Endothelial cell (in vitro differentiated cells): ENCODE results near the gene RNF222. TPM values are rescaled to one million over a fixed set of nuclear protein-coding genes. Genes with fewer than 3 reads are reported as not detected.

ENCODE experiments used
- DNase-seq: peaks from one replicate; pipeline ENCODE4 v3.0.0; 2021; ENCODE audit warnings: low spot score
- H3K27ac Mint-ChIP-seq: one replicate; pipeline ENCODE4 v1.8.0; 2021; ENCODE audit warnings: mixed read lengths, inconsistent platforms; ENCODE audit not compliant: unreplicated experiment
- H3K27me3 Mint-ChIP-seq: one replicate; pipeline ENCODE4 v1.8.0; 2021; ENCODE audit warnings: mild to moderate bottlenecking, moderate library complexity, mixed read lengths, inconsistent platforms; ENCODE audit not compliant: unreplicated experiment
- H3K36me3 Mint-ChIP-seq: one replicate; pipeline ENCODE4 v1.8.0; 2021; ENCODE audit warnings: mild to moderate bottlenecking, low read depth, mixed read lengths, inconsistent platforms; ENCODE audit not compliant: unreplicated experiment
- H3K4me1 Mint-ChIP-seq: one replicate; pipeline ENCODE4 v1.8.0; 2021; ENCODE audit warnings: mild to moderate bottlenecking, mixed read lengths, inconsistent platforms; ENCODE audit not compliant: unreplicated experiment
- H3K4me3 Mint-ChIP-seq: one replicate; pipeline ENCODE4 v1.8.0; 2021; ENCODE audit warnings: mild to moderate bottlenecking, mixed read lengths, inconsistent platforms; ENCODE audit not compliant: unreplicated experiment
- H3K9me3 Mint-ChIP-seq: one replicate; pipeline ENCODE4 v1.8.0; 2021; ENCODE audit warnings: mixed read lengths, inconsistent platforms; ENCODE audit not compliant: unreplicated experiment
- total RNA-seq: library from RNA; stranded (reverse); fragmentation: NEBNext Ultra II Directional; extraction: Animal tissue kit (Norgen Biotek cat#: 25700); gene quantifications from one replicate; pipeline ENCODE4 v1.2.1, GENCODE V29; 2021; ENCODE audit not compliant: unreplicated experiment
- TF ChIP-seq, protein P1 (sequence below): fragments of 200-600 bp; sonication (generic); IDR thresholded peaks from one replicate; pipeline ENCODE4 v1.5.0; 2021; ENCODE audit warnings: antibody characterized with exemption; ENCODE audit not compliant: unreplicated experiment

Gene RNF222
- total RNA-seq, 1 donor from 2014 or later = not detected

DNA sequence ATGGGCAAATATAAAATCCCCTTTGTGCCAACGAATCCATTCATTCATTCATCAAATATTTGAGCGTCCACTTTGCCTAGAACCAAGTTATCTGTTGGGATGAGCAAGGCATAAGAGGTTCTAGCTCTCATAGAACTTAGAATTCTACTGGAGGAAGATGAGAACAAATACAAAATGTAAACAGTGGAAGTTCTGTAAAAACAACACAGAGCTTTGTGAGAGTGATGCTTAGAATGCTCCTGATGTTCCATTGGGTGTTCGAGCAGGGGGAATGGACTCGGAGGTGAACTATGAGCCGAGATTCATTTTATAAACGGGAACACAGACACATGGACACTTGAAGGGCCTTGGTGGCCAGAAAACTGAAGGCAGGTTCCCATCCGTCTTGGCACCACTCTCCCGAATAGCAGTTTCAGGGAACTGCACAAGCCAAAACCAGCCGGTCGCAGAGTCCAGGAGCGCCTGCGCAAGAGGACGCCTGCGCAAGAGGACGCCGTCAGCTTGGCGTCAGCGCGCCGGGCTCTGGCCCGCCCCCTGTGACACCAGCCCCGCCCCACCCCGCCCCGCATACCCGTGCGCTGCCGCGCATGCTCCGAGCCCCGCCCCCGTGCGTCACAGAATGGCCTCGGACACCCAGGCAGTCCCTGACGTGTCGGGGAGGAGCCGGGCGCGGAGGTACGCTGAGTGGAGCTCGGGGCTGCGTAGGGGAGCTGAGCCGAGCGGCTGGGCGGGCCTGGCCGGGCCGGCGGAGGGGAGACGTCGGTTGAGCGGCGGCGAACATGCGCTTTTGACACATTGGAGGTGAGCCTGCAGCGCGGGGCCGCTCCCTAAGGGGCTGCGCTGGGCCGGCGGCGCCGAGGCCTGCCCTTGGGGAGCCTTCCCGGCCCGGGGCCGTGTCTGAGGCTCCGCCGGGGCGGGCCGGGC is 37.9 kb upstream of the RNF222 start, which contains the start of gene NDEL1:
Gene NDEL1 (plus strand): TSS at position 640 of the 924 bp plus-strand sequence. CDS start 8,388 bp downstream, outside the sequence.
- peak within 1 kb of the TSS; percentile 94 for H3K27ac Mint-ChIP-seq

DNA sequence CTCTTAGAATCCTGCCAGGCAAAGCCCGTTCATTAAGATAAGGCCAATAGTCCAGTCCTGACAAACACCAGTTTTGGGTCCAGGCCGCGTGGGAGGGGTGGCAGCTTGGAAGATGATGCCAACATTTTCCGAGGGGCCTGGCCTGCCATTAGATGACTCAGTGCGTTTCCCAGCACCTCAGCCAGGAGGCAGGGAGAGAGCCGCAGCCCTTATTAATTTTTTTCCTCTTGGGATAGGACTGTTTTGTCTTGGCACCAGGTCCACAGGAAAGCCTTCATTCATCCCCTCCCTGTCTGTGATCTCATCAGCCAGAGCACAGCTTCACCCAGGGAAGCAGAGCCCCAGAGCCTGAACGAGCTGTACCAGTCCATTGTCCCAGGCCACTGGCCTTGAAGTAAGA is 33.3 kb upstream of the RNF222 start:
- H3K27ac Mint-ChIP-seq = no peak overlapping the region
- no peaks in the 10 kb centered on the region for H3K9me3 Mint-ChIP-seq
- peaks cover 3% of the 10 kb centered on the region for H3K4me1 Mint-ChIP-seq
- H3K36me3 Mint-ChIP-seq = no peaks in the 10 kb centered on the region
- TF ChIP-seq, protein P1, sequence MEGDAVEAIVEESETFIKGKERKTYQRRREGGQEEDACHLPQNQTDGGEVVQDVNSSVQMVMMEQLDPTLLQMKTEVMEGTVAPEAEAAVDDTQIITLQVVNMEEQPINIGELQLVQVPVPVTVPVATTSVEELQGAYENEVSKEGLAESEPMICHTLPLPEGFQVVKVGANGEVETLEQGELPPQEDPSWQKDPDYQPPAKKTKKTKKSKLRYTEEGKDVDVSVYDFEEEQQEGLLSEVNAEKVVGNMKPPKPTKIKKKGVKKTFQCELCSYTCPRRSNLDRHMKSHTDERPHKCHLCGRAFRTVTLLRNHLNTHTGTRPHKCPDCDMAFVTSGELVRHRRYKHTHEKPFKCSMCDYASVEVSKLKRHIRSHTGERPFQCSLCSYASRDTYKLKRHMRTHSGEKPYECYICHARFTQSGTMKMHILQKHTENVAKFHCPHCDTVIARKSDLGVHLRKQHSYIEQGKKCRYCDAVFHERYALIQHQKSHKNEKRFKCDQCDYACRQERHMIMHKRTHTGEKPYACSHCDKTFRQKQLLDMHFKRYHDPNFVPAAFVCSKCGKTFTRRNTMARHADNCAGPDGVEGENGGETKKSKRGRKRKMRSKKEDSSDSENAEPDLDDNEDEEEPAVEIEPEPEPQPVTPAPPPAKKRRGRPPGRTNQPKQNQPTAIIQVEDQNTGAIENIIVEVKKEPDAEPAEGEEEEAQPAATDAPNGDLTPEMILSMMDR = no peak
- no peak for DNase-seq
- H3K4me3 Mint-ChIP-seq = no peak overlapping the region
- peaks cover 3% of the 10 kb centered on the region for H3K27me3 Mint-ChIP-seq

More for the DNA sequence above, 37.9 kb upstream of the RNF222 start, which contains the start of gene NDEL1:
- Mint-ChIP-seq H3K4me1 (peaks cover 25% of the 10 kb centered on the region), H3K4me3 (peak within 1 kb of the TSS; percentile 97), H3K36me3 (peaks cover 14% of the 10 kb centered on the region), H3K9me3 (no peaks in the 10 kb centered on the region), H3K27me3 (peaks cover 10% of the 10 kb centered on the region)
- TF ChIP-seq, protein P1 = no peak
- peak; percentile 98 for DNase-seq

DNA sequence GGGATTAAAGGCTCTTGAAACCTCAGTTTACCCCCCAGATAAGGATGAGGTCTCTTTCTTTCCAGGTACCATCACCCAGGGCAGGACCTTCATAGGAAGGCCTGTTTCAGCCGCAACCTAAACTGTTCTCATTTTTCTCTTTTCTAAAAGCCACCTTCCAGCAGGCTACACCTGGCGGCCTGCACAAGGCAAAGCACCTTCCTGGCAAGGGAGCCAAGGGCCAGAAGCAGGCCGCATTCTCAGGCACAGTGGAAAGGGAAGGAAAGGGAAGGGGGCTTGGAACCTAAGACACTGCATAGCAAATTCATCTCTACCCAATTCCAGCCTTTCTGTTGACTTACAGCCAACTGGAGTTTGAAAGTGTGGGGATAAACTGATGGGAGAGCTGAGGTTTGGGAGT is 29.2 kb upstream of the RNF222 start:
- TF ChIP-seq, protein P1 = no peak
- Mint-ChIP-seq H3K27ac (no peak overlapping the region), H3K9me3 (no peaks in the 10 kb centered on the region), H3K4me1 (peaks cover 10% of the 10 kb centered on the region), H3K36me3 (no peaks in the 10 kb centered on the region), H3K4me3 (no peak overlapping the region), H3K27me3 (peaks cover 4% of the 10 kb centered on the region)
- DNase-seq = no peak

DNA sequence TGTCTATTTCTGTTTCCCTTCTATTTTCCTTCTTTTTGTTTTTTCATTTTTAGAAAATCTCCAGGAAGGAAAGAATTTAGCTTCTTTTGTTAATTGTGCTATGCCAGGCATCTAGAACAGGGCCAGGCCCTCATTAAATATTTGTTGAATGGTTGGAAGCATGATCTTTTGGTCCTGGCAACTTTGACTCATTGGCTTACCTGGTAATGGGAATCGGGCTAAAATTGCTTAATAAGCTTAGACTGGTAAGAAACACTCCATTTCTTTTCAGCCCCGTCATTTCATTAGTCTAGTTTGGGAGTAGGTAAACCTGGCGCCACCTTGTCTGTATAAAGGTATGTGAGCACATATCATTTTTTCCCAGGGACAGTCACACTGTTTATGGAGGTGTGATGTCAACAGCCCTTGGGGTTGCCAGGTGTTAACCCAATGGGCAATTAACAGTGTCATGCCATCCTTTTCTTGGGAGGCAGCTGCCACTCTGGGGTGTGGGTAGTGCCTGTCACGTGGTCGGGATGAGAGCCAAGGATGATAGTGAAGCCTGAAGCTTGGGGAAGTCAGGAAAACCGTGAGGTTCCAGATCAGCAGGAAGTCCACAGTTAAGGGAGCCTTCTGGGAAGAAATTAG is 28.6 kb upstream of the RNF222 start:
- no peaks in the 10 kb centered on the region for H3K9me3 Mint-ChIP-seq
- no peak overlapping the region for H3K27ac Mint-ChIP-seq
- H3K4me1 Mint-ChIP-seq = peaks cover 10% of the 10 kb centered on the region
- TF ChIP-seq, protein P1 = no peak
- no peak overlapping the region for H3K4me3 Mint-ChIP-seq
- peaks cover 4% of the 10 kb centered on the region for H3K27me3 Mint-ChIP-seq
- DNase-seq = no peak
- no peaks in the 10 kb centered on the region for H3K36me3 Mint-ChIP-seq
